Ramos (cell line): ENCODE measurements around the gene MEGF10.
"Not testable (repeated sequence)": the region's sequence is repeated elsewhere in the genome, so short reads cannot be mapped to it uniquely, and the experiment has no call there.

Experiments used
- in situ Hi-C: fragments of 300-500 bp; cut with MboI; formaldehyde crosslinking; loops from one replicate; pipeline ENCODE4 v1.14.3; 2022; ENCODE audit warnings: low sequenced_read_pairs; ENCODE audit not compliant: unreplicated experiment

Gene MEGF10

DNA sequence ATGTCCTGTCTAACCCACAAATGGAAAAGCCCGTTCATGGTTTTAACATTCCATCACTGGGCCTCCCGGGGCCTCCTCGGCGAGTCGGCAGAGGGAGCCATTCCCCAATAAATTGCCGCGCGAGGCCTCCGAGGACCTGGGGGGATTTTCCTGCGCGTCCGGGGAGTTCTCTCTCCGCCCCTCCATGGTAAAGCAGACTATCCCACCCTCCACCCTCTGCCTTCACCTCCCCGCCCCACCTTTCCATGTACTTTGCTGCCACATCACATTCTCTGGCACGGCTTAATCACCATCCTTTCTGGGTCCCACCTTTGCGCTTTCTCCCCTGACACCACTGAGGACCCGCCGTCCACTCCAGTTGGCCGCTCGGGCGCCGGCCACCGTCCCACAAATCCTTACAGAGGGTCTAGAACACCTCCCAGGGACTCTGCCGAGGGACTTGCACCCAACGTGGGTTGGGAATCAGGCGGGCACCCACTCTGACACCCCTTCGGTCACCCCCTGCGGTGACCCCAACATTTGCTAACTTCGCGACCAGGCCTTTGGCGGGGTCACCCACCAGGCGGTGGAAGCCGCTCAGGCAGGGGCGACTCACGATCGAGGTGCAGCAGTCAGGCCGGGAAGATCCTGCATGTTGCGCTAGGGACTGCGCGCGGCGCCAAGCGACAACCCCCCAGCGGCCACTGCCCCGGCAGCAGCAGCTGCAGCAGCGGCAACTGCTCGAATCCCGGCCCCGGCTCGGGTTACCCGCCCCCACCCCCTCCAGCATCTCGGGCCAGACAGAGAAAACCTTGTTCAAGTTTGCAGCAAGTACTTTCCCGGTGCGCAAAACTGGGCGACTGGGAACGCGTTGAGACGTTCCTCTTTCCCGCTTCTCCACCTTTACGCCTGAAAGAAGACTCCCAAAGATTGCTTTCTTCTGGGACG is at the start of gene MEGF10:
TSS of gene MEGF10 (plus strand) at position 778 of the 927 bp plus-strand sequence. CDS start 40,513 bp downstream, outside the sequence.
- in situ Hi-C loops: no loop called here

DNA sequence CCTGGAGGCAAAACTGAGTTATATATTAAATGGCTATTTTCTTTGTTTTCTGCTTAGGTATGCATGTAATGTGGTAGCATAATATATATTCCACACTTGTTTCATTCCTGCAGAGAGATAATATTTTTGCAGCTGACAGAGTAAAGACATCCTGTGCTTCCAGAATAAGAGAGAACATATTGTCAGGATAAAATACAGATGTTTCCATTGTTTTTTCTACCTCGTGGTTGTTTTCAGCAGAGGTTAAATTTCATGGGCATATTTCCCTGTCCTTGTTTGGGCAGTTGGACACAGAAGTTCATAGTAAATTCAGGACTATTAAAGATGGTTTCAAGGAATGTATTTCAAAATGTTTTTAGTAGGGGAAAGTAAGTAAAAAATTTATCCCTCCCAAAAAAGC is 47.6 kb upstream of the MEGF10 start:
- in situ Hi-C loops: no loop called here

DNA sequence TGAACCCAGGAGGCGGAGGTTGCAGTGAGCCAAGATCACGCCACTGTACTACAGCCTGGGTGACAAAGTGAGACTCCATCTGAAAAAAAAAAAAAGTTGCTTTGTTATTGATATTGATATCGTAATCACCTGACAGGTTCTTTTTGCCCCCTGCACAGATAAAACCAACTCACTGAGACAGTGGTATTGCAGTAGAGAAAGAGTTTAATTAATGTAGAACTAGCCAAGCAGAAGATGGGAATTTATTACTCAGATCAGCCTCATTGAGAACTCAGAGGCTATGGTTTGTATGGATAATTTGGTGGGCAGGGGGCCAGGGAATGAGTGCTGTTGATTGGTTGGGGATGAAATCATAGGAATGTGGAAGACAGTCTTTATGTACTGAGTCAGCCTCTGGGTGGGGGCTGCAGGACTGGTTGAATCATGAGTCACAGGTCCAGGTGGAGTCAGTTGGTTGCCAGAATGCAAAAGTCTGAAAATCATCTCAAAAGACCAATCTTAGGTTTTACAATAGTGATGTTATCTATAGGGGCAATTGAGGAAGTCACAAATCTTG is 35.8 kb upstream of the MEGF10 start:
- in situ Hi-C loops: no loop called here

DNA sequence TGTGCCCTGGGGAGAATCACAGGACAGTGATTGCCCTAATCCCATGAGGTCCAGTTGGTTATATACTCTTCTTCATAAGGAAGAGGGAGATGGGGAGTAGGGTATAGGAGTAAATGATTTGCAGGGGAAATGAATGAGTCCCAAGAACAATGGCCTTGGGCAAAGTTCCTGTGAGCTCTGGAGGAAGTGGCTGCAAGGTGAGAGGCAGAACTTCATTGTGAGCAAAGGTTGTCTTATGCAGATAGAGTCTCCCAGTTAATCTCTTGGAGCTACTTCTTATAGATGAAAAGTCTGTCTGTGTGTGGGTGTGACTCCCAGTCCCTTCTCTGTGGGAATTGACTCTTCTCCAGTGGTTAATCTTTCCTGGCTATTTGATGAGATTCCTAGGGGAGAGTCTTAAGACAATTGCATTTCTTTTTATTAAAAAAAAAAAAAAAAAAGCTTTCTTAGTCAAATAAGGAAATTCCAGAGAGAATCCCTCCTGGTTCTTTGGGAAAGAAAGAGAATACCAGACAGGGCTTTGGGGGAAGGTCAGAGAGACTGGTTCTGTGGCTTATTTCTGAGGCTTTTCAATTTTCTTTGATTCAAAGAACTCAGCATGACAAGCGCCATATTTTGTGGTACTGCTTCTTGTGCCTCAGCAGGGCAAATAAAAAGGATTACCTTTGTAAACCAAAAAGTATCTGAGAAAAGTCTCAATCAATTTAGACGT is 33.6 kb upstream of the MEGF10 start:
- in situ Hi-C loops: no loop called here

DNA sequence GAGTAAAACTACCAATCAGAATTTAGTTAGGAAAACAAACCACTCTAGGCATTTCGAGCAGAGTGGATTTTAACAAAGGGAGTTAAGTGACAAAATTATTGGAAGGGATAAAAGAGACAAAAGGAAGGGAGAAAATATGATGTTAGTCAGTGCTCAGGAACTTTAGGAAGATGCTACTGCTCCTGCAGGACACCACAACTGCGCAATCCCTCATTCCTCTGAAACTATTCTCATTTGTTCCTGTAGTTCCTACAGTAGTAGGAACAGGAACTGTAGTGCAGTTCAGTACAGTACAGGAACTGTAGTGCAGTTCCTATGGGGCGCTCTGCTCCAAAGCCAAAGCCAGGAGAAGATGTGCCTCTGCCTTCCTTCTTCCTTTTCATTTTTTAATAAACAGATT is 29.9 kb upstream of the MEGF10 start:
- in situ Hi-C loops: no loop called here

DNA sequence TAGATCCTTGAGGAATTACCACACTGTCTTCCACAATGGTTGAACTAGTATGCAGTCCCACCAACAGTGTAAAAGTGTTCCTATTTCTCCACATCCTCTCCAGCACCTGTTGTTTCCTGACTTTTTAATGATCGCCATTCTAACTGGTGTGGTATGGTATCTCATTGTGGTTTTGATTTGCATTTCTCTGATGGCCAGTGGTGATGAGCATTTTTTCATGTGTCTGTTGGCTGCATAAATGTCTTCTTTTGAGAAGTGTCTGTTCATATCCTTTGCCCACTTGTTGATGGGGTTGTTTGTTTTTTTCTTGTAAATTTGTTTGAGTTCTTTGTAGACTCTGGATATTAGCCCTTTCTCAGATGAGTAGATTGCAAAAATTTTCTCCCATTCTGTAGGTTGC is 25.1 kb upstream of the MEGF10 start:
- in situ Hi-C loops: not testable (repeated sequence)

DNA sequence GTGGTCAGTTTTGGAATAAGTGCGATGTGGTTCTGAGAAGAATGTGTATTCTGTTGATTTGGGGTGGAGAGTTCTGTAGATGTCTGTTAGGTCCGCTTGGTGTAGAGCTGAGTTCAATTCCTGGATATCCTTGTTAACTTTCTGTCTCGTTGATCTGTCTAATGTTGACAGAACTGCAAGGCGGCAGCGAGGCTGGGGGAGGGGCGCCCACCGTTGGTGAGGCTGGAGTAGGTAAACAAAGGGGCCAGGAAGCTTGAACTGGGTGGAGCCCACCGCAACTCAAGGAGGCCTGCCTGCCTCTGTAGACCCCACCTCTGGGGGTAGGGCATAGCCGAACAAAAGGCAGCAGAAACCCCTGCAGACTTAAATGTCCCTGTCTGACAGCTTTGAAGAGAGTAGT is 22.3 kb upstream of the MEGF10 start:
- in situ Hi-C loops: not testable (repeated sequence)

DNA sequence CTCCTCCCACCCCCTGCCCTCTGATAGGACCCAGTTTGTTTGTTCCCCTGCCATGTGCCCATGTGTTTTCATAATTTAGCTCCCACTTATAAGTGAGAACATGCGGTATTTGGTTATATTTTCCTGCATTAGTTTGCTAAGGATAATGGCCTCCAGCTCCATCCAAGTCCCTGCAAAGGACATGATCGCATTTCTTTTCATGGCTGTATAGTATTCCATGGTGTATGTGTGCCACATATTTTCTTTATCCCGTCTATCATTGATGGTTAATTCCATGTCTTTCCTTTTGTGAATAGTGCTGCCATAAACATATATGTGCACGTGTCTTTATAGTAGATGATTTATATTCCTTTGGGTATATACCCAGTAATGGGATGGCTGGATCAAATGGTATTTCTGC is 19.9 kb upstream of the MEGF10 start:
- in situ Hi-C loops: not testable (repeated sequence)

DNA sequence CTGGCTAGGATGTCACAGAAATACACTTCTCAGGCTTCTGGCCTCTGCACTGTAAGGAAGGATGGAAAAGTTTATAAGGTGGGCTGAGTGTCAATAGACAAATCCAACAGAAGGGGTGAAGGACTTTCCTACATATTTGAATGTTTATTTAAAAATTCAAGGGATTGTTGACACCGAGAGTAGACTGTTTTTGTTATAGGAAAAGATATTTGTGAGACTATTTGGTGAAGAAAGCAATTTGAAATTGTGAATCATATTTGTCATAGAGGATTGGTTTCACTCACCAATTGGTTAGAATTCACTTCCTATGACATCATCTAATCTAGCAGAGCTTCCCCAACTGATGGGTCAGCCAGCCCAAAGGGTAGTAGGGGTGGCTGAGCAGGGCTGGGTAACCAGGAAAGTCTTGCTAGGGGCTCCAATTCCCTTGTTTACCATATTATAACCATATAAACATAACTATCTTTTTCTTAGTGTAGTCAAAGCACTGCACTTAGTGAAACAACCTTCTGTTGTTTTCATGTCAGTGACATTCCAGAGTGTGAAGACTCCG is 14.9 kb upstream of the MEGF10 start:
- in situ Hi-C loops: no loop called here

DNA sequence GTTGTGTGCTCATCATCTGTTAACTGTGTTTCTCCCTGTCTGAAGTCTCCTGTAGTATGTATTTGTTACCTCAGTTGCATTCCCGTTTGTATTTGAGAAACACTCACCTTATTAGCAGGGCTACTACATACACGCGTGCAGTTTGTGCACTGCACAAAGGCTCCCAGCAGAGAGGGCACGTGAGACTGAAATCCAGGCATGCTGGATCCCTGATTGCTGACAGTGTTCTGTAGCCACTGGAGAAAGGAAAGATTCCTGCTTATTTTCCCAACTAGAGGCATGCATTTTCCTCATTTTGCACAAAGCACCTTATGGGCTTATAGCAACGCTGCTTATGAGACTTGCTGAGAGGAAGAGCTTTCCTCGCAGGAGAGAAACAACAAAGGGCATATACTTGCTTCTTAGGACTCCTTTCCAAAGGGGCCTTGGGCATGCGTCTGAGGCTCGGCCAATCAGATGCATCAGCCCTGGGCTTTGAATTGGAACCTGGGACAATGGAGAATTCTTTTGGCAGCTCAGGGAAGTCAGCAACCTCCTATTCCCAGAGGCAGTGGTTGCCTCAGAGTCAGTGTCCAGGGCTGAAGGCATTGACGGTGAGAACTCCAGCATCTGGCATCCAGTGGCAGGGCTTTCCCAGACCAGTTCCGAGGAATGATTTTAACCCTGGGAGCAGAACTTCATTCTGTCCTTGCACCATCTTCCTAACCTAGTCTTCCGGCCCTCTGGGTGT is 9.9 kb upstream of the MEGF10 start:
- in situ Hi-C loops: no loop called here

DNA sequence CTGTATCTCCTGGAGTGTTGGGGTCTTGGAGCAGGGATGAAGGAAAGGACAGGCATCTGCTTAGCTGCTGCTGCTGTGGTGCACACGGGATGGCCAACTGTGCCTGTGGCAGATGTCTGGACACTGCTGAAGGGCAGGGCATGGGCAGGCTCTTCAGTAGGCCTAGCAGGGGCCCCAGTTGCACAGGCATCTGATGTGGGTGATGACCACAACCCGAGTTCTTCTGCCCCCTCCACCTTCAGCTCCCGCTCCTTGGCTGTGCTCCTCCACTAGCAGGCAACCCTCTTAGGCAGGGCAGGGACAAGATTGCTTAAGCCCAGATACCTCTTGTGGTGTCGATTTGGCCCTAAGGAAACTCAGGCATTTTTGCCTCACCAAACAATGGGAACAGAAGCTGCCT is 9.0 kb upstream of the MEGF10 start:
- in situ Hi-C loops: no loop called here

DNA sequence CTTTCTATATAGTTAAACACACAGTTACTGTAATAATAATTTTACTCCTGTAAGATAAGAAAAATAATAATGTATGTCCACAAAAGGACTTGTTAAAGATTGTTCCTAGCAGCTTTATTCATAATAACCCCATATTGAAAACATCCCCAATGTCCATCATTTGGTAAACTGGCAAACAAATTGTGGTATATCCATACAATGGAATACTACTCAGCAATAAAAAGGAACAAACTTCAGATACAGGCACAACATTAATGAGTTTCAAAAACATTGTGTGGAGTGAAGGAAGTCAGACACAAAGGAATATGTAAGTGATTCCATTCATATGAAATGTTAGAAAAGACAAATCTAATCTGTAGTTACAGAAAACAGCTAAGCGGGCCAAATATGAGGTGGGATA is 1.9 kb upstream of the MEGF10 start:
- in situ Hi-C loops: no loop called here

DNA sequence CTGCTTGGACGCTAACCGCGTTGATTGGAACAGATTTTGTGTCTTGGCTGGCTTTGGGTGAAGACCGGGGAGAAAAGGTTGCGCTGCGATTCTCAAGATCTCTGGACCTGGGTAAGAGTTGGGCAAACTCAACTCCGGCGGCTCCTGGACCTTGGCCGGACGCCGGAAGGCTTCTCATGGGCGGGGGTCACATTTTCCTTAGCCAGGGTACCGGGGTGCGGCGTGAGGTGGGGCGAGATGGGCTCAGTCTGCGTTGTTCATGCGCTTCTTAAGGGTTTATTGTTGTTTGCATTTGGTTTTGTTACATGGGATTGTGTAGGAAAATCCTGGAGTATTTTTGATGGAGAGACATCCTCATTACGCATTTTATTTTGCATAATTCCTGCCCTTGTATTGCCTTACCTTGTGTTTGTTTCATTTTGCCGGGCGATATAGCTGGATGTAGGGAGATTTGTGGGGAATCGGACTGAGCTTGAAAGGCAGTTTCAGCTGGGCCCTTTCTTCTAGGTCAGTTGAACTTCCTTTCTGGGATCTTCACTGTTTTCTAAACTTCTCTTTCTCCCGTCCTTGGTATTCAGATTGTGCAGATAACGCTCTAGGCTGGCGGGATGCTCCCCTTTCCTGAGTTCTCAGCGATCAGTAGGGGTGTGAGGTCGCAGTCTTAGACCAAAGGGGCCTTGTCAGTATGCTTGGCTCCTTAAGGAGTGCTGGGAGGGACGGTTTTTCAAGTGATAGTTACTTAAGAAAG is 524 bp downstream of the MEGF10 start:
- in situ Hi-C loops: no loop called here

DNA sequence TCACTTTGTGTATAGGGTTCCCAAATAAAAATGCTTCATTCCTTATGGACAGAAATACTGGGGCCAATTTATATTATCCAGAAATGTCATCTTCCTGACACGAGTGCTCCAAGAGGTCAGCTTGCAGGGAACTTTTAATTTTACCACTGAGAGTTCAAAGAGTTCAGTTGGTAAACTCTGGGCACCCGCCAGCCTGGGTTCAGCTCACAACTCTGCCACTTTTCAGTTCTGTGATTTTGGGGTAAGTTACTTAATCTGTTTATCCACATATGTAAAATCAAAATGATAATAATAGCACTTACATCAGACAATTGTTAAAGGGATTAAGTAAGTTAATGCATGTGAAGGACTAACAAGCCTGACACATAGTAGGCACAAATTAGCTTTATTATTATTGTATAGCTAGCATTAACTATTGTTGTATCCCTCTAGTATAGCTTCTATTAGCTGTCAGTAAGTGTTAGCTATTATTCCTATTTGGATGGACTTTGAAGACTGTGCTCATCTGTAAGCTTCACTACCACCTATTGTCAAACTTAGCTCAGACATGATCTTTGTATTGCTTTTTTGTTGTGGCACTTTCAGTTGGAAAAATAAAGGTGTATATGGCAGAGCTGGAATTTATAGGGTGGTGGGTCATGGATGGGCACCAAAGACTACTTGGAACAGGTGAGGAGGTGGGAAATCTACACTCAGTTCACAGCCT is 1.6 kb downstream of the MEGF10 start:
- in situ Hi-C loops: no loop called here

DNA sequence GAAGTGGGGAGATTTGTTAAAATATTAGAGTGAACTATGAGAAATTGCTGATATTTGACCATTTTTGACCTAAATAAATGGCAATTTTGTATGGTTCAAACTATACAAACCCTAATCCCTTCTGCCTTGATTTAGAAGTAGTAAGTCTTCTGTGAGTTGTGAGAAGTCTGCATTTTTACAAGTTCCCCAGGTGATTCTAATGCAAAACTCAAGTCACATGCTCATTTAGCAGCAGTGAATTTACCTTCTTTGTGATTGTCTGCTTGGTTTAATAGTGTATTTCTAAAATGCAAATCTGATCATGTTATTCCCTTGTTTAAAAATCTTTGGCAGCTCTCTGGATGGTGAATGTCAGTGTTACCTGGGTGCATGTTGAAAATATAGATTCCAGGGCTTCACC is 2.8 kb downstream of the MEGF10 start:
- in situ Hi-C loops: no loop called here

DNA sequence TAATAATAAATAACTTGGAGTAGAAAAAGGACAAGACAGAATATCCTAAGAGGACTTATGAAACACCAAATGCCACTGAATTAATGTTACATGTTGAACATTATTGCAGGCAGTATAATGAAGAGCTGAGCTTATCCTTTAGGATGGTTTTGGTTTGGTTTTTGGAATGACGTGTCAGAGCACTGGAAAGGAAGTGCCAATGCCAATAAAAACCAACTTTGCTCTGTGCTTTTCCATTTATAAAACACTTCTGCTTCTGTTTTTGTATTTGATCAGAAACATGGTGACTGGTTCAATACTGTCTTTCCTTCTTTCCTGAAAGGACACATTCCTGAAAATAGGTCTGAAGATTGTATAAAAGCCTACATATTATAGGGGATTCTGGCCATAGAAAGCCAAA is 4.2 kb downstream of the MEGF10 start:
- in situ Hi-C loops: no loop called here

DNA sequence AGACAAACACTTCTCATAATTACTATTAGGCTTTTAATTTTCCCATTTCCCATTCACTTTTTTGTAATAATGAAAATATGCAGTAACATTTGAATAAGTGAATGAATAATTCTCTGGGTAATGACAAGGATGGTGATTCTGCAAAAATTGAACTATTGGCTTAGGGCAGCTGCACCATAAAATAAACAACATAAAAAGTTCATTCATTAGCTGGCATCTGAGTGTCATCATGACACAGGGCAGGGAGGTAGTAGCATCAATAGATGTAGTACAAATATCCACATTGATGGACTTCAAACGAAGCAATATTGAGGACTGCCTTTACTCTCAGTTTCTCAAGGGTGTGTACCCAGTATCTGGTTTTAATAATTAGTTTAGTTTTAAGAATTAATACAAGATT is 4.9 kb downstream of the MEGF10 start:
- in situ Hi-C loops: no loop called here

DNA sequence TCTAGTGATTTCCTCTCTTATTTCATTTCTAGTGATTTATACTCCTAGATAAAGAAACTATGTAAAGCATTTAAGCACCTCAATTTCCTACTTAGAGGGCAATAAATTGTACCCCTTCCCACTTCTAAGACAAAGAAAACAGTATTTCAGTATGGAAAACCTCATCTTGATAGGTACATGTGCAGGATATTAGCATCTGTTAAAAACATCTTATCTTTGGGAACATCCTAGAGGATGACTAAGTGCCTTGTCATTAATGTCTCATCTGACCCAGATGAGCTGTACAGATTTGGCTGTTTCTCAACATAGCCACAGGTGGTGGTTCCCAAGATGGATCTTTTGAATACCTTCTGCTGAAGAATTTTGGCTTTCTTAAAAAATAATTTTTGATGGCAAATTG is 5.7 kb downstream of the MEGF10 start:
- in situ Hi-C loops: no loop called here

DNA sequence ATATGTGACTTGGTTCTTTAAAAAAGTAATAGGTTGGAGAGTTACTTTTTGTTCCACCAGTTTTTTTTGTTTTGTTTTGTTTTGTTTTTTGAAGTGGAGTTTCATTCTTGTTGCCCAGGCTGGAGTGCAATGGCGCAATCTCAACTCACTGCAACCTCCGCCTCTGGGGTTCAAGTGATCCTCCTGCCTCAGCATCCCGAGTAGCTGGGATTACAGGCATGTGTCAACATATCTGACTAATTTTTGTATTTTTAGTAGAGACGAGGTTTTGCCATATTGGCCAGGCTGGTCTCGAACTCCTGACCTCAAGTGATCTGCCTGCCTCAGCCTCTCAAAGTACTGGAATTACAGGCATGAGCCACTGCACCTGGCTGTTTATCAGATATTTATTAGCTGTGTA is 6.3 kb downstream of the MEGF10 start:
- in situ Hi-C loops: not testable (repeated sequence)
